ENCODE results near the gene EXT2. TPM values are rescaled to one million over a fixed set of nuclear protein-coding genes. Genes with fewer than 3 reads are reported as not detected.

Gene EXT2
- total RNA-seq, 4 donors from 2014 or later, result 20.4 to 24.8 (median 23.1) TPM

- ATAC-seq (no peak), DNase-seq (no peak)
- no peak overlapping the region for H3K4me3 ChIP-seq
- peaks cover 0 to 38% of the 10 kb centered on the region in 2 donors for H3K36me3 ChIP-seq
- no peak for TF ChIP-seq POLR2A (IDR thresholded peaks at IDR 0.05)
- TF ChIP-seq, protein P1, sequence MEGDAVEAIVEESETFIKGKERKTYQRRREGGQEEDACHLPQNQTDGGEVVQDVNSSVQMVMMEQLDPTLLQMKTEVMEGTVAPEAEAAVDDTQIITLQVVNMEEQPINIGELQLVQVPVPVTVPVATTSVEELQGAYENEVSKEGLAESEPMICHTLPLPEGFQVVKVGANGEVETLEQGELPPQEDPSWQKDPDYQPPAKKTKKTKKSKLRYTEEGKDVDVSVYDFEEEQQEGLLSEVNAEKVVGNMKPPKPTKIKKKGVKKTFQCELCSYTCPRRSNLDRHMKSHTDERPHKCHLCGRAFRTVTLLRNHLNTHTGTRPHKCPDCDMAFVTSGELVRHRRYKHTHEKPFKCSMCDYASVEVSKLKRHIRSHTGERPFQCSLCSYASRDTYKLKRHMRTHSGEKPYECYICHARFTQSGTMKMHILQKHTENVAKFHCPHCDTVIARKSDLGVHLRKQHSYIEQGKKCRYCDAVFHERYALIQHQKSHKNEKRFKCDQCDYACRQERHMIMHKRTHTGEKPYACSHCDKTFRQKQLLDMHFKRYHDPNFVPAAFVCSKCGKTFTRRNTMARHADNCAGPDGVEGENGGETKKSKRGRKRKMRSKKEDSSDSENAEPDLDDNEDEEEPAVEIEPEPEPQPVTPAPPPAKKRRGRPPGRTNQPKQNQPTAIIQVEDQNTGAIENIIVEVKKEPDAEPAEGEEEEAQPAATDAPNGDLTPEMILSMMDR (IDR thresholded peaks at IDR 0.05 in 4 of 5, conservative IDR thresholded peaks at IDR 0.05 in 1 of 5), result no peak
- intact Hi-C loops (cut with DNase I; ENCODE audit: low total_unique reads) (loop anchor here (5.0 to 10.0 kb wide), 2 partner anchors 129 to 1622 kb away; no protein-coding TSS in a partner anchor), in situ Hi-C loops (cut with MboI; ENCODE audit: low sequenced_read_pairs in 4 of 4) (loop anchor here in 1 of 4 donors (25.0 kb wide), 1 partner anchor 174 kb away; no protein-coding TSS in a partner anchor)
- H3K4me1 ChIP-seq, result peaks cover 38 to 58% of the 10 kb centered on the region in 2 donors
- H3K27ac ChIP-seq, result peak overlapping the region; percentile 51 to 81 (median 64)
- H3K27me3 ChIP-seq, result no peaks in the 10 kb centered on the region
- no peaks in the 10 kb centered on the region for H3K9me3 ChIP-seq
Observed at GRCh38 chr11:44113018-44113417, 17.5 kb downstream of the EXT2 start.

DNA sequence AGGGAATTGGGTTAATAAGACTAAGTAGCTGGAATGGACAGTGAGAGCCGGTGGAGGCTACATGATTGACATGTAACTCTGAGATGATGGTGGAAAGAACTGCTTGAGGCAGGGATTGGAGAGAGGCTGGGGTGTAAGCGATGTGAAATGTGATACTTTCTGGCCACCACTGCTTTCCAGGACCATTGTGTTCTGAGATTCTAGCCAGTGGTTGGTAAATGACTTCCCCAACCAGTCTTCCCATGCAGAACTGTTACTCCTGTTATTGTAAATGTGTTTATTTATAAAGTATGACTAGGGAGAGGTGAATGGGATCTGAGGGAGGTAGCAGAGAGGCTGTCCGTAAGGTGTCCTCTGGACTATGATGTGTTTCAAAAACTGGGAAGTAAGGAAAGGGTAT is 18.1 kb downstream of the EXT2 start:
- Histone ChIP-seq H3K27me3 (no peaks in the 10 kb centered on the region), H3K27ac (peak overlapping the region; percentile 51 to 81 (median 64)), H3K4me1 (peaks cover 38 to 58% of the 10 kb centered on the region in 2 donors), H3K4me3 (no peak overlapping the region), H3K9me3 (no peaks in the 10 kb centered on the region), H3K36me3 (peaks cover 0 to 32% of the 10 kb centered on the region in 2 donors)
- intact Hi-C loops (cut with DNase I; ENCODE audit: low total_unique reads), result loop anchor here (5.0 to 10.0 kb wide), 2 partner anchors 129 to 1621 kb away; no protein-coding TSS in a partner anchor
- in situ Hi-C loops (cut with MboI; ENCODE audit: low sequenced_read_pairs in 4 of 4), result loop anchor here in 1 of 4 donors (25.0 kb wide), 1 partner anchor 174 kb away; no protein-coding TSS in a partner anchor
- ATAC-seq, result peak; percentile 94
- TF ChIP-seq, protein P1 (IDR thresholded peaks at IDR 0.05 in 4 of 5, conservative IDR thresholded peaks at IDR 0.05 in 1 of 5), result no peak
- peak in 1 of 2 donors; percentile 34 for TF ChIP-seq POLR2A (IDR thresholded peaks at IDR 0.05)
- DNase-seq, result peak; percentile 56 to 67

GRCh38 chr11:44116234-44116830 is 20.9 kb downstream of the EXT2 start:
- no peak overlapping the region for H3K4me3 ChIP-seq
- peaks cover 0 to 21% of the 10 kb centered on the region in 2 donors for H3K36me3 ChIP-seq
- H3K4me1 ChIP-seq, result peaks cover 57 to 69% of the 10 kb centered on the region in 2 donors
- H3K27ac ChIP-seq, result peak overlapping the region; percentile 45 to 81 (median 62)
- intact Hi-C loops (cut with DNase I; ENCODE audit: low total_unique reads), result loop anchor here (10.0 kb wide), 1 partner anchor 1618 kb away; no protein-coding TSS in a partner anchor
- ATAC-seq, result peak in 1 of 2 donors; percentile 48
- in situ Hi-C loops (cut with MboI; ENCODE audit: low sequenced_read_pairs in 4 of 4), result loop anchor here in 1 of 4 donors (25.0 kb wide), 1 partner anchor 171 kb away; no protein-coding TSS in a partner anchor
- H3K27me3 ChIP-seq, result no peaks in the 10 kb centered on the region
- peak in 1 of 2 donors; percentile 25 for DNase-seq
- H3K9me3 ChIP-seq, result no peaks in the 10 kb centered on the region
- TF ChIP-seq POLR2A (IDR thresholded peaks at IDR 0.05), result no peak
- TF ChIP-seq, protein P1 (IDR thresholded peaks at IDR 0.05 in 4 of 5, conservative IDR thresholded peaks at IDR 0.05 in 1 of 5), result no peak

DNA sequence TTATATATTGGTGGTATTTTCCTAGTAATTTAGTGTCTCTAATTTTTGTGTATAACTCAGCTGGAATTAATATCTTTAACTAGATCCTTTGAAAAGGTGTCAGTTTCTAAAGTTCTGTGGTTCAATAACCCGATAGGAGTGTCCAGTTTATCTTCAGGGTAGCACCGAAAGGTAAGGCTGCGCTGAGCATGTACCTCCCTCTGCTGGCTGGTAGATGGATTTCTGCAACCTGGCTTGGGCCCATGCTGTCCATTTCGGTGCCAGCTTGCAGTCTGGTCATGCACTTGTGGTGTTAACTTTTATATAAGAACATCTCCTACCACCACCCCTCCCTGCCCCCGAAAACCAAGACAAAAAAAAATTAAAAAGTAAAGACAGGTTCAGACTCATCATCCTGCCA is 24.7 kb downstream of the EXT2 start:
- Histone ChIP-seq H3K9me3 (no peaks in the 10 kb centered on the region), H3K36me3 (peaks cover 0 to 24% of the 10 kb centered on the region in 2 donors), H3K27me3 (no peaks in the 10 kb centered on the region), H3K4me3 (no peak overlapping the region), H3K27ac (peak overlapping the region in 2 of 4 donors; percentile 30 to 52), H3K4me1 (peaks cover 32 to 38% of the 10 kb centered on the region in 2 donors)
- ATAC-seq (peak; percentile 79 to 83), DNase-seq (peak in 1 of 2 donors; percentile 61)
- intact Hi-C loops (cut with DNase I; ENCODE audit: low total_unique reads), result loop anchor here (1.0 kb wide), 1 partner anchor 25 kb away; the partner anchor contains the start of gene EXT2
- in situ Hi-C loops (cut with MboI; ENCODE audit: low sequenced_read_pairs in 4 of 4), result loop anchor here in 1 of 4 donors (25.0 kb wide), 1 partner anchor 167 kb away; no protein-coding TSS in a partner anchor
- TF ChIP-seq POLR2A (IDR thresholded peaks at IDR 0.05), result no peak
- TF ChIP-seq, protein P1 (IDR thresholded peaks at IDR 0.05 in 4 of 5, conservative IDR thresholded peaks at IDR 0.05 in 1 of 5), result peak; percentile 57 to 73 (median 64)
